ENCODE measurements around the gene FGF3. TPM values are rescaled to one million over a fixed set of nuclear protein-coding genes. Genes with fewer than 3 reads are reported as not detected.

Gene FGF3
- total RNA-seq, 1 donor from 2014 or later: not detected

DNA sequence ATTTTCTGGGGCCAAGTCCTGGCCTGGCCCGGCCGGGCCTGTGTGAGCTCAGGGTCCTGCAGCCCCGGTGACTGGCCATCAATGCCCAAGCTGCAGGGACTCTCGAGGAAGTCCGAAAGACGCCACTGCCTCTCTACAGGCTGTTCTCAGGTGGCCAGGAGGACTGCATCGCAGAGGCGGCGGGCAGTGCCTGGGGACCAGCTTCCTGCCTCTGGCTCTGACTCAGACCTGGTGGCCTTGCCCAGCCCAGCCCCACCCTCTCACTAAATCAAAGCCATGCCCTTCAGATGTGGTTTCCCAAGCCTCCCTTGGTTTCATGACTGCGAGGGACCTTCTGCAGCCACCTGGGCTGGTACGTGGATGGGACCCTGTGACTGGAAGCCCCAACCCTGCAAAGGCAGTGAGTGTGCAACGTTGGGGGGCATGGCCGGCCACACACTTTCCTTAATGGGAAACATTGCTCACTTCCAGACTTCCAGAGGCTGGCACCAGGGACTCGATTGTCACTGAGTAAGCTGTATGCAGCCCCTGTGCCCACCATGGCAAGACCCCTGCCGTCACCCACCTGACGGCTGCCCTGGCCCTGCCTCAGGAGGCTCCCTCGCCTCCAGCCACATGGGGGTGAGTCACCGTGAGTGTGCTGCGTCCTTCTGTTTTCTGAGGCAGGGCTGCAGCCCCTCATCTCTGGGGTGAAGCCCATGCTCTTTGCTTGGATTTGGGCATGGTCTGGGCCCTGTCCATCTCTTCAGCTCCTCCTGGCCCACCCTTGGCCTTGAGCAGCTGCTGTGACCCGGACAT lies 6.0 kb upstream of the FGF3 start:
- no peak for DNase-seq (ENCODE audit: low read depth in 2 of 2)

DNA sequence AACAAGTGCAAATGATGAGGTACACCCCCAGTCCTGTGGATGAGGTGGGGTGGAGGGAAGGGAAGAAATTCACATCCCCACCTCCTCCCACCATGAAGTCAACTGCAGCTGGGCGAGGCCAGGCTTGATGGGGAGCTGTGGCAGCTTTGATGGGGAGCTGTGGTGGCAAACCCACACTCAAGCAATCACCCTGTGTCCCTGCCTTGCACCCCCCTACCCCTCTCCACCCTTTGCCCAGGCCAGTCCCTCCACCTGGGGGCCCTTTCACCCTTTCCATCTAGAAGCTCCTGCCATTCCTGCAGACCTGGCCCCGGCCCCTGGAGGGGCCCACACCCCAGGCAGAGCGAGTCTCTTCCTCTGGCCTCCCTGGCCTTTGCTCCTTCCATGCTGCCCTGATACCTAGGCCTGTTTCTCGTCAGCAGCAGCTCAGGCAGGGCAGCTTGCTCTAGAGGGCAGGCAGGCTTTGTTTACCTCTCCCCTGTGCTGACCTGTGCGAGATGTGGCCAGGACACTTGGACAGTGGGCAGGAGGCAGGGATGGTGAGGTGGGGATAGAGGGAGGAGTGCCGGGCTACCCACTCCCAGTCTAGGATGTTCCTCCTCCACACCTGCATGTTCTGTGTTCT lies 4.5 kb upstream of the FGF3 start:
- no peak for DNase-seq (ENCODE audit: low read depth in 2 of 2)

DNA sequence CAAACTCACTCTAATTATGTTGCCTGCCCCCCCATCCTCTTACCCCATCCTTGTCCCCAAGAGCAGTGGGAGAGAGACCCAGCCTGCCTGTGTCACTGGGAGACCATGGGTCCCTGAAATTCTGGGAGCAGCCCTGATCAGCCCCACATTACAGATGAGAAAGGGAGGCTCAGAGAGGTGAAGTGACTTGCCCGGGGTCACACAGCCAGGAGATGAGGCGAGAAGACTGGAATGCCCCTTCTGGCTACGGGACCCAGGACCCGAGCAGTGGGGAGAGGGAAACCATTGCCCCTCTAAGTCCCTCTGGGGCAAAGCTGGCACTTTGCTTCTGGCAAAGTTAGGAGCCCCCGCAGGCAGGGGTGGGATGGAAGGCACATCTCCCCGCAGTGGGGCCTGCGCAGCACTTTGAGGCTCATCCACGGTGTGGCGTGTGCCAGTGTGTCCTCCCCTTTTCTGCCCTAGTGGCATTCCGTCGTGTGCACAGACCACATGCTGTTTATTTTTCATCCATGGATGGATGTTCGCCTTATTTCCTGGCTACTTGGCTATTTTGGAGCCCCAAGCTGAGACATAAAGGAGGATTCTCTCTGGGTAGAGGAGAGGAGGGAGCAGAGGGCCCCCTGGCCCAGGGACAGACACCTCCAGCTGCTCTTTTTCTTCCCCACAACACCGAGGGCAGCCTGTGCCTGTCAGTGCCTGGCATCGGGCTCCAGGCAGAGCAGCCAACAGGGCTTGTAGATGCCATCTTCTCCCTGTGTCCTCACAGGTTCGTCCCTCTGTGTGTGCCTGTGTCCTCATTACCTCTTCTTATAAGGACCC lies 3.7 kb upstream of the FGF3 start:
- DNase-seq (ENCODE audit: low read depth in 2 of 2): no peak

DNA sequence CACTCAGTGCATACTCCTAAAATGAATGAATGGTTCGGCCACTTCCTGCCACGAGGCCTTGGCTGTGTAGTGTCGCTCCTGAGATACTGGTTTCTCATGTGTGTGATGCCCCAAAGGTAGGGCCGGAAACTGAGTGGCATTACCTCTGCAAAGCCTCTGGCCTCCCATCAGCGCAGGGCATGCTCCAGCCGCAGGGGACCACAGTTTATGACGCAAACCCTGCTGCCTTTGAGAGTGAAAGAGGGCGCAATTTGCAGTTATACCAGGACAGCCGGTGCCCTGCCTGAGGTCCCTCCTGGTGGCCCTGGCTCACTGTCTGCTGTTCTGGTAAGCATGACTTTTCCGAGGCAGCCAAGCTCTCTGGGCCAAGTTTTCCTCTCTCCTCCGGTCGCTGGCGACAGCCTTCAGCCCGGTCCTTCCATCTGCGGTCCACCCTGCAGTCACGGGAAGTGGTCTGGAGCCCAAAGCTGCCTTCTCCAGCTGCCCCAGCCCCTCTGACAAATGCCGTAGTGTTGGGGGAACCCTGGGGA lies 2.4 kb upstream of the FGF3 start:
- no peak for DNase-seq (ENCODE audit: low read depth in 2 of 2)

DNA sequence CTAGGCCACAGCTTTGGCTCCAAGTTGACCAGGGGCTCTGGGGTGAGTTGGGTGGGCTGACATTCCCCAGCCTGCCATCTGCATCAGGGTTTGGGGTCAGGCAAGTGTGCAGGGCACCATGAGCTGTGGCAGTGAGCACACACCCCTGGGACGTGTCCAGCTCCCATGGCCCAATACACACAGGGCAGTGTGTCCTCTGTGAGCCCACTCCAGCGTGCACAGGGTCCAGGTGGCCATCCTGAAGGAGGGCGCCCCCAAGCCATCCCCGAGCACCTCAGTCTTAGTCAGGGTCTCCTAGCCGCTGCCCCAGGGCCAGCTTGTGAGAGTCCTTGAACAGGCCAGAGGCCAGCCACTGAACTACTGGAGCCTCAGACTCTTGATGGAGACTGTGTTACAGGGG lies 1.2 kb upstream of the FGF3 start:
- DNase-seq (ENCODE audit: low read depth in 2 of 2): no peak

DNA sequence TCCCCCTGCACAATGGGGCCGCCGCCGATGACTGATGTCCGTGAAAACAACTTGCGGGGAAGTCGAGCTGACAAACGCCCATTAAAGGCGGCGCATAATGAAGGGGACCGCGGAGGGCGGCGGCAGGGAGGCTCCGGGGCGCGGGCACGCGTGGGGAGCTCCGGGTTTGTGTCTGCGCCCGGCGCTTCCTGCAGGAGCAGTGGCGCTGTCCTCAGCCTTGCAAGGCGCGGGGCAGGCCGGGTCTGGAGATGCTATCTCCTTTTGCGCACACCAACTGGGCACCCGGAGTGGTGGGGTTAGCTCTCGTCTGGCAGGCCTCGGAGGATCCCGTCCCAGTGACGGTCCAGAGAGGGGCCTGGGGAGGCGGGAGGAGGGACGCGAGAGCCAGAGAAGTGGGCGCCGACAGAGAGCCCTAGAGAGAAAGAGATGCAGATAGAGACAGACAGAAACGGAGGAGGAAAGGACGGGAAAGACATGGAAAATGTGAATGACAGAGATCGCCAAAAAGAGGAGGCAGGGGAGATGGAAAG lies 390 bp upstream of the FGF3 start:
- no peak for DNase-seq (ENCODE audit: low read depth in 2 of 2)

DNA sequence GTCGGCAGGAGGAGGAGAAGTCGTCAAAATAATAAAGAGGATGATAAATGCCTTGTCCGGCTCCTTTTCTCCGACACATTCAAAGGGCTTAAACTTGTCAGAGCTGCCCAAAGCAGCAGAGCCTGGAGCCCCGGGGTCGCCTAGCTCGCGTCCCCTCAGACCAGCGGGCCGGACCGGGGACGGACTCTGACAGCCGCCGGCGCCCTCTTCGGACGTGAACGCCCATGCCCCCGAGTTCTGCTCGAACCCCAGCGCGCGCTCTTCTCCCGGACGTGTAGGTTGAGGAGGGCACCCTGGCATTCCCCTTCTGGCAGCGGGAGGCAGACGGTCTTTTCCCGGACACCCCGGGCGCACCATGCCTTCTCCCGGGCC lies 999 bp downstream of the FGF3 start:
- no peak for DNase-seq (ENCODE audit: low read depth in 2 of 2)

DNA sequence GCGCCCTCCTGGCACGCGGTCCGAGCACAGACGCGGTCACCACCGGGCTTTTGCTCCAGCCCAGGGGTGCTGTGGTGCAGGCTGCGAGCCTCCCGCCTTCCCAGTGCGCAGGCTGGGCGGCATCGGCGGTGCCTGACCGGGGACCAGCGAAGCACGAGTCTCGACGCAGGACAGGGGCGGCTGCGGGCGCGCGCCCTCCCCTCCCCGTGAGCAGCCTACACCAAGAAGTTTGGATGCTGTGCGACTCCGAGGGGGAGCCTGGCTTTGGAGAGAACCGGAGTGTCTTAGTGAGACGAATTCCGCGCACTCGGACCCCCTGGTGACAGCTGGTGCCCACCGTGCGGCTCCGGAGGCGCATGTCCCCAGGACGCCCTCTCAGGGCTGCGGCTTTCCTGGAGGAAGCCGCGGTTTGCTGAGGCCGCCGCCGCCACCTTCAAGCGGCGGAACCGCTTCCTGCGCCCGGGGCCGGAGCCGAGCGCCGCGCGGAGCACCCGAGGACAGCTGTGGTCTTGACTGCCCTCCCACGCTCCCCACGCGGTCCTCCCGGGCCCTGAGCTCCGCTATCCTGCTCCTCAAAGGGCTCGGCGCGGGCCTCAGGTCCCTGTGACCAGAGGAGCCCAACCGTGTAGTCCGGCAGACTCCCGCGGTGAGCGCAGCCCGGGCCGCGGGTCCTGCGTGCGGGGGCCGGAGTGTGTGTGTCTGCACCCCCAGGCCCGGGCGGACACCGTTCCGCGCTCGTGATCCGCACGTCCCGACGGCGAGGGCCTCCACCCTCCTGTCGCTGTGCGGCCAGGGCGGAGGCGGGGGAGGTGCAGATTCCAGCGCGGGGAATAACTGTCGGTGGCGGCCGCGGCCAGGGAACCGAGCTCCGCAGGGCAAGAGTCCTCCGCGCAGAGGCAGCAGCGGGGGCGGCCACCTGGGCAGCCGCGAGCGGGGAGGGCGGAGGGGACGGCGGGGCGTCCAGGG lies 1.7 kb downstream of the FGF3 start:
- DNase-seq (ENCODE audit: low read depth in 2 of 2): no peak

DNA sequence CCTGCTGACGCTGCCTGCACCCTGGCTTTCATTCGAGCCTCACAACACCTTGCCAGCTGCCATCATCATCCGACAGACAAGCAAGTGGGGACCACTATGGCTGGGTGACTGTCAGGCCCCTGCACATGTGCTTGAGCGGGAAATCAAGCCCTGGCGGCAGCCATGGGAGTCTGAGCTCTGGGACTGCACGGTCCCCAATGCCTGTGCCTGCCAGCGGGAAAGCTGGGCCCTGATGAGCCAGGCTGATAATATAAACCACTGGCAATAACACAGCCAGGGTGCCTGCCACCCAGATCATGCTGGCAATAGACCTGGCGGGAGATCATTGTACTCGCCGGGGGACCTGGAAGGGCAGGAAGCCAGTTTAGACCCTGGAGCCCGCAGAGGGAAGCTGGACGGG lies 2.5 kb downstream of the FGF3 start:
- DNase-seq (ENCODE audit: low read depth in 2 of 2): no peak

DNA sequence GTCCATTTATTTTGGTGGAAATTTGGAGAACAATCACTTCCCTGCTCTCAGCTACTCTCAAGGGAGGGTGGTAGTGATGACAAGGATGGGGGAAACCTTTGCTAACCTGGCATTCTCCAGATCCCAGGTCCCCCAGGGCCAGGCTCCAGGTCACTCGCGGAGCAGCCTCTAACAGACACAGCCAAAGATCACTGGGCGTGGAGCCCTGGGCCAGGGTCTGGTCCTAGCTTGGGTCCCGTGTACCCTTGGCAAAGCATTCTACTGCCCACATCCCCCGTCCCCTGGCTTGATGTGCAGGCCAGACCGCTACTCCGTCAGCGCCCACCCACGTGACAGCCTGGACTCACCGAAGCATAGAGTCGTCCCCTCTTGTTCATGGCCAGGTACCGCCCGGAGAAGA lies 3.2 kb downstream of the FGF3 start:
- DNase-seq (ENCODE audit: low read depth in 2 of 2): no peak

DNA sequence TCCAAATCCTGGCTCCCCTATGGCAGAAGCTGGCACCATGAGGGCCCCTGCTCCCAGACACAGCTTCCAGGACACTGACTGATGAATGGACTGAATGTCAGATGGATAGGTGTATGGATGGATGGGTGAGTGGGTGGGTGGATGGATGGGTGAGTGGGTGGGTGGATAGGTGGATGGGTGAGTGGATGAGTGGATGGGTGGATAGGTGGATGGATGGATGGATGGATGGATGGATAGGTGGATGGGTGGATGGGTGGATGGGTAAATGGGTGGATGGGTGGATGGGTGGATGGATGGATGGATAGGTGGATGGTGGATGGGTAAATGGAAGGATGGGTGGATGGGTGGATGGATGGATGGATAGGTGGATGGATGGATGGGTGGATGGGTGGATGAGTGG lies 4.3 kb downstream of the FGF3 start:
- no peak for DNase-seq (ENCODE audit: low read depth in 2 of 2)

DNA sequence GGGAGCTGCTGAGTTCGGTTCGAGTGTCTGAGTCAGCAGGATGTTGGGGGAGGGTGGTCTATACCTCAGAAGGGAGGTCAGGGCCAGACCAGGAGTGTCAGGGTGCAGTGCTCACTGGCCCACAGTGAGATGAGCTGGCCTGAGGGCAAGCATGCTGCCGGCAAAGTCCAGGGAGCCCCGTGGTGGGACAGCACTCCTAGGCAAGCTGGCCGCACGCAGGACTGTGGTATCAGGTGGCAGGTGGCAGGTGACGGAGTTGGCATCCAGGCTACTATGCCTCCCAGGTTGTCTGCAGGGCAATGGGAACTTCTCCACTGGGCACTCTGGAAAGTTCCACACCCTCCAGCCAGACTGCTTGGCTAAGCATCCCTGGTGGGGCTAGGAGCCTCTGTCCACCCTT lies 4.8 kb downstream of the FGF3 start:
- no peak for DNase-seq (ENCODE audit: low read depth in 2 of 2)

DNA sequence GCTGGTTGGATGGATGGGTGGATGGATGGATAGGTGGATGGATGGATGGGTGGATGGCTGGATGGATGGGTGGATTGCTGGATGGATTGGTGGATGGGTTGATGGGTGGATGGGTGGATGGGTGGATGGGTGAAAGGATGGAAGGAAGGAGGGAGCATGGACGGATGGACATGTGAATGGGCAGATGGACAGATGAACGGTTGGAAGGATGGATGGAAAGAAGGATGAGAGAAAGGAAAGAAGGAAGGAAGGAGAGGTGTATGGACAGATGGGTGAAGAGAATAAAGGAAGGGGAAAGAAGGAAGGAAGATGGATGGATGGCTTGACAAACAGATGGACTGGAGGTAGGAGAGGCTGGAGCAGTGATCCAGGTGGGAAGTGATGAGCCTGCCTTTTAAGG lies 5.4 kb downstream of the FGF3 start:
- no peak for DNase-seq (ENCODE audit: low read depth in 2 of 2)

DNA sequence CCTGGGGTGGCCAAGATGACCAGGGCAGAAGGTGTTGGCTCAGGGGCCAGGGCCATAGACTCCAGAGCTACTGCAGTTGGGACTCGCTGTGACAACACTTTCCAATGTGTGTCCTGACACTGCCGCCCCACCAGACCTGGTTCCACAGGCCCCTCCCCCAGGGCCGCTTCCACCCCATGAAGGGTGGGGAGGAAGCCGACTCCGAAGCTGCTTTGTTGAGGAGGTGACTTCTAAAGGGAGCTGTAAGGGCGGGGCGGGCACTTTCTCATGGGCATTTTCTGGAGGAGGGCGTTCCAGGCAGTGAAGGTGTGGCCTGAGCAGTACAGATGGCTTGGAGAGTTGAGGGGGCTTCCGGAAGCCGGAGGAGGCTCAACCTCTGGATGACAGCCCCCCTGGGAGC lies 6.3 kb downstream of the FGF3 start:
- DNase-seq (ENCODE audit: low read depth in 2 of 2): no peak

DNA sequence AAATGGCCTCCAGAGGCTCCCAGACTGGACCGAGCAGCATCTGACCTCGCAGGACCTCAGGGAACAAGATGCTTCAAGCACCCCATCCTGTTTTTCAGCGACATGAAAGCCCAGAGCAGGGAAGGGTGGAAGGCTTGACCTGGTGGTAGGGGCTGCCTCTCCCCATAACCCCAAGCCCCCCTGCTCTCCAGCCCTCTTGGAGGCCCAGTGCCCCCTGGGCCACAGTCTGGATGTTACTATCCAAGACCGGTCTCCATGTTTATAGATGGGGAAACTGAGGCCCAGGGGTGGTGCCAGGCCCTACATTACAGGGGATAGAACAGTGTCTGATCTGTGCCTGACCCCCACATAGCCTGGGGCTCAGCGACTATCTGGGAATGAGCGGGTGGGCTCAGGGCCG lies 7.0 kb downstream of the FGF3 start:
- no peak for DNase-seq (ENCODE audit: low read depth in 2 of 2)

DNA sequence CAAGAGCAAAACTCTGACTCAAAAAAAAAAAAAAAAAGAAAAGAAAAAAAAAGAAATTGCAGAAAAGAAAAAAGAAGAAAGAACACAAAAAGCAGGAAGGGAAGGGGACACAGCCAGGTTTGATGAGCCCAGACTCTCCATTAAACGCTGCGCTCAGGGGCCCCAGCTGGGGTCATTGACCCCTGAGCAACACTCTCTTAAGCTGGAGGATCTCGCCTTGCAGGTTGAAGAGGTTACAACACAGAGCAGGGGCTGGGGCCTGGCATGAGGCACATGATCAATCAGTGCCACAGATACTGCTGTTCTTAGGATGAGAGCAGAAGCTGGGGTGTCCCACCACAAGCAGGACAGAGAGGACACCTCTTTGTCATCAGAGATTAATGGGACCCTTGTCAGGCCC lies 7.8 kb downstream of the FGF3 start:
- DNase-seq (ENCODE audit: low read depth in 2 of 2): no peak

DNA sequence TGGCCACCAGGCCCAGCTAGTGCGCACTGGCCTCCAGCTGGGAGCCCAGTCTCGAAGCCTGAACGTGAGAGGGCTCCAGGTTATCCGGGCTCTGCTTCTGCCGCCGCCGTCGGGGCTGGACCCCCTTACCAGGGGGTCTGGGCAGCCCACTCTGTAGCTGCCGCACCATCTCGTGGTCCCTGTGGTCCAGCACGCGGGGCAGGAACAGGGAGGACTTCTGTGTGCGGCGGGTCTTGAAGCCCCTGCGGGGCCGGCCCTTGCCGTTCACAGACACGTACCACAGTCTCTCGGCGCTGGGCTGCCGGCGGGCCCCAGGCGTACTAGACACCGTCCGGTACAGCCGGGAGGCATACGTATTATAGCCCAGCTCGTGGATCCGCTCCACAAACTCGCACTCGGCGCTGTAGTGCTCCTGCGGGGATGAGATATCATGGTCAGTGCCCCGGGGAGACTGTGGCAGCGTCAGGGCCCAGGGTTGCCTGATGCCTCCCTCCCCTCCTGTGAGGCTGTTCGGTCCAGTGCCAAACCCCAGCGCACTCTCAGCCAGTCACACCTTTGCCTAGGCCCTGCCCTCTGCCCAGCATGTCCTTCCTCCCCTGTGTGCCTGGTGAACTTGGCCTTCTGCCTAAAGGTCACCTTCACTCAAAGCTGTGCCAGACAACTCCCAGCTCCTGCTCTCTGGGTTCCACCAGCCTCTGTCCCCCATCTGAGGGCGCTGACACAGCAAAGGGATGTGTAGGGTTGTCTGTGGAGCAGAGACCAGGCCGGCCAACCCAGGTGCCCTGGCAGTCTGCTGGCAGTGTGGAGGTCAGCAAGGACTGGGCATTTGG lies 8.7 kb downstream of the FGF3 start:
- DNase-seq (ENCODE audit: low read depth in 2 of 2): no peak

DNA sequence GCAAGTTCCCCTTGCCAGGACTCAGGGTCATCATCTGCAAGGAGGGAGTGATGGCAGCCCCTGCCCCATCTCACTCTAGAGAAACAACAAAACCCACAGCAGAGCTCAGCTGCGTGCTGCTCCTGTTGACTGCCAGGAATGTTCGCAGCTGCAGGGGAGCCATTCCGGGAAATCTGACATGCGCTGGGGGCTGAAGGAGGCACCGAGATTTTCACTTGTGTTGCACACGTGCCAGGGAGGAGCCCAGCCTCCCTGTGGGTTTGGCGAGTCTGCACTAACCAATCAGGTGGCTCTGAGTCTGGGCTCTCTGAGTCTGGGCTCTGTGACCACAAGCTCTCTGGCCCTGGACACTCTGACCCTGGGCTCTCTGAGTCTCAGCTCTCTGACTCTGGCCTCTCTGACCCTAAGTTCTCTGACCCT lies 10.5 kb downstream of the FGF3 start:
- no peak for DNase-seq (ENCODE audit: low read depth in 2 of 2)

DNA sequence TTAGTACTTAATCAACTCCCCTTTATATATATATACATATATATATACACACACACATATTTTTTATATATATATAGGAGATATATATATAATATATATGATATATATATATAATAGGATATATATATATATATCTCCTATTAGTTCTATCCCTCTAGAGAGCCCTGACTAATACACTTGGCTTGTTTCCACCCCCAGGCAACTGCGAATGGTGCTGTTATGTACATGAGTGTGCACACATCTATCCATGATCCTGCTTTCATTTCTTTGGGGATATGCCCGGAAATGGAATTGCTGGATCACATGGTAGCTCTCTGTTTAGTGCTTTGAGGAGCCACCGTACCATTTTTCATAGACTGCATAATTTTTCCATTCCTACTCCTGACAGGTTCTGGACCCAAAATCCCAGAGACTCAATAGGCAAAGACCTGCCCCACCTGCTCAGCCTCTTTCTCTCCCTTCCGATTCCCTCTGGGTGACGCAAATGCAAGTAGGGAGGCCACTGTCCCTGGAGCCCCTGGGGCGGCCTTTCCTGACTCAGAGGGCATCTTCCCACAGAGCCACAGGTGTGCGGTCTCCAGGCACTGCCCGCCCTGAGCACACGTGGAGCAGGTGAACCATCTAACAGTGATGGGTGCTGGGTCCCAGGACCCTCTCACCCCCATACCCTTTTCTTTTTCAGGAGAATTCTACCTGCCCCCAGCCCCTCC lies 12.0 kb downstream of the FGF3 start:
- no peak for DNase-seq (ENCODE audit: low read depth in 2 of 2)

Data from dermis microvascular lymphatic vessel endothelial cell (primary cell).